ENCODE data around the gene GOLT1B. TPM values are rescaled to one million over a fixed set of nuclear protein-coding genes. Genes with fewer than 3 reads are reported as not detected.
"Not testable (repeated sequence)": the region's sequence is repeated elsewhere in the genome, so short reads cannot be mapped to it uniquely, and the experiment has no call there.

Gene GOLT1B
- total RNA-seq, 2 experiments from 2014 or later, result 12.7 to 30.7 TPM

GRCh38 chr12:21456291-21456780 is 45.3 kb upstream of the GOLT1B start:
- peaks cover 38% of the 10 kb centered on the region for H3K36me3 ChIP-seq (ENCODE audit: insufficient read depth, low read length)
- H3K9me3 ChIP-seq (ENCODE audit: low read length), result no peaks in the 10 kb centered on the region
- H3K27ac ChIP-seq (ENCODE audit: low read depth, low read length, poor library complexity, severe bottlenecking), result no peak overlapping the region
- ChIA-PET CTCF (ENCODE audit: unreplicated experiment) (no interaction called here), POLR2A (no interaction called here)
- no peak overlapping the region for H3K4me2 ChIP-seq (ENCODE audit: low read length)
- intact Hi-C loops (cut with micrococcal nuclease; ENCODE audit: unreplicated experiment), result no loop called here
- H3K4me1 ChIP-seq (ENCODE audit: insufficient read depth, low read length, poor library complexity, severe bottlenecking), result no peaks in the 10 kb centered on the region
- TF ChIP-seq CTCF (conservative IDR thresholded peaks at IDR 0.05; ENCODE audit: low read length) (no peak), EZH2phosphoT487 (IDR thresholded peaks at IDR 0.05; ENCODE audit: borderline replicate concordance, low read depth, low read length) (no peak)
- no peaks in the 10 kb centered on the region for H3K9me2 ChIP-seq (ENCODE audit: insufficient read depth, low read length)
- no peaks in the 10 kb centered on the region for H3K79me2 ChIP-seq (ENCODE audit: insufficient read depth, low read depth, low read length)
- H2AFZ ChIP-seq (ENCODE audit: low read length), result no peak overlapping the region
- no peaks in the 10 kb centered on the region for H4K20me1 ChIP-seq (ENCODE audit: insufficient read depth, low read length)
- no peak for DNase-seq (ENCODE audit: low spot score)
- no peak overlapping the region for H3K4me3 ChIP-seq (ENCODE audit: low read depth, low read length, poor library complexity, severe bottlenecking)
- BruUV-seq (replicated peaks), result no TSS peak

- TF ChIP-seq EZH2phosphoT487 (IDR thresholded peaks at IDR 0.05; ENCODE audit: borderline replicate concordance, low read depth, low read length), result no peak
- TF ChIP-seq CTCF (conservative IDR thresholded peaks at IDR 0.05; ENCODE audit: low read length), result no peak
- Histone ChIP-seq H3K9me2 (ENCODE audit: insufficient read depth, low read length) (no peaks in the 10 kb centered on the region), H3K4me1 (ENCODE audit: insufficient read depth, low read length, poor library complexity, severe bottlenecking) (no peaks in the 10 kb centered on the region), H2AFZ (ENCODE audit: low read length) (no peak overlapping the region), H3K9me3 (ENCODE audit: low read length) (no peaks in the 10 kb centered on the region), H3K79me2 (ENCODE audit: insufficient read depth, low read depth, low read length) (no peaks in the 10 kb centered on the region), H3K4me2 (ENCODE audit: low read length) (no peak overlapping the region), H4K20me1 (ENCODE audit: insufficient read depth, low read length) (no peaks in the 10 kb centered on the region), H3K36me3 (ENCODE audit: insufficient read depth, low read length) (peaks cover 51% of the 10 kb centered on the region), H3K4me3 (ENCODE audit: low read depth, low read length, poor library complexity, severe bottlenecking) (no peak overlapping the region), H3K27ac (ENCODE audit: low read depth, low read length, poor library complexity, severe bottlenecking) (no peak overlapping the region)
- ChIA-PET POLR2A (interaction anchor here (1.1 kb wide), 1 partner anchor 11 kb away, joined by 3 read pairs; no protein-coding TSS in a partner anchor), CTCF (ENCODE audit: unreplicated experiment) (no interaction called here)
- no peak for DNase-seq (ENCODE audit: low spot score)
- intact Hi-C loops (cut with micrococcal nuclease; ENCODE audit: unreplicated experiment), result no loop called here
- no TSS peak for BruUV-seq (replicated peaks)
These were observed 42.1 kb upstream of the GOLT1B start for GRCh38 chr12:21459474-21459873.

GRCh38 chr12:21467334-21467733 is 34.3 kb upstream of the GOLT1B start:
- POLR2A ChIA-PET; H2AFZ ChIP-seq (ENCODE audit: low read length); H3K27ac ChIP-seq (ENCODE audit: low read depth, low read length, poor library complexity, severe bottlenecking); BruUV-seq (replicated peaks); DNase-seq (ENCODE audit: low spot score); H3K4me3 ChIP-seq (ENCODE audit: low read depth, low read length, poor library complexity, severe bottlenecking); H3K79me2 ChIP-seq (ENCODE audit: insufficient read depth, low read depth, low read length); H4K20me1 ChIP-seq (ENCODE audit: insufficient read depth, low read length); intact Hi-C loops (cut with micrococcal nuclease; ENCODE audit: unreplicated experiment); H3K4me2 ChIP-seq (ENCODE audit: low read length); CTCF ChIA-PET (ENCODE audit: unreplicated experiment); H3K9me3 ChIP-seq (ENCODE audit: low read length); H3K4me1 ChIP-seq (ENCODE audit: insufficient read depth, low read length, poor library complexity, severe bottlenecking); H3K9me2 ChIP-seq (ENCODE audit: insufficient read depth, low read length): not testable (repeated sequence)
- peaks cover 55% of the 10 kb centered on the region for H3K36me3 ChIP-seq (ENCODE audit: insufficient read depth, low read length)
